EH (cell line): Measurements from ENCODE around the gene PMVK.
A peak's percentile ranks its signal among the peaks of the same experiment; 100 is the strongest.

Experiments
- DNase-seq: peaks from one replicate; pipeline ENCODE4 v3.0.0-alpha.2; 2015; ENCODE audit warnings: low read depth

Gene PMVK

DNA sequence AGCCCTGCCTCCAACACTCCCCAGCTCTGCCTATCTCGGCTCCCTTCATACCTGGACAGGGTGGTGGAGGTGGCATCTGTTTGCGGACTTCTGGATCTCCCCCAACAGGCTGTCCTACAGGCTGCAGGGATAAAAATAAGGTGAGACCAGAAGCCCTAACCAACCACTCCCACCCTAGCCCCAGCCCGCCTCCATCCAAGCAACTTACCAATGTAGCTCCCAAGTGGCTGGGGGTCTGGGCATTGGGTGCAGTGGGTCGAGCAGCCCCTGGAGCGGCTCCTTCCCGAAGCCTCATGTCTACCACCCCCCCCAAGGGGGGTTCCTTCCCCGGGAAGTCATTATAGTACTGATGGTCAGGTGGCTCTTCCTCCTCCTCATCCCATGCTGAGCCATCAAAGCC is 29.6 kb upstream of the PMVK start:
- no peak for DNase-seq

GRCh38 chr1:154964359-154964758 is 27.8 kb upstream of the PMVK start:
- DNase-seq: no peak

DNA sequence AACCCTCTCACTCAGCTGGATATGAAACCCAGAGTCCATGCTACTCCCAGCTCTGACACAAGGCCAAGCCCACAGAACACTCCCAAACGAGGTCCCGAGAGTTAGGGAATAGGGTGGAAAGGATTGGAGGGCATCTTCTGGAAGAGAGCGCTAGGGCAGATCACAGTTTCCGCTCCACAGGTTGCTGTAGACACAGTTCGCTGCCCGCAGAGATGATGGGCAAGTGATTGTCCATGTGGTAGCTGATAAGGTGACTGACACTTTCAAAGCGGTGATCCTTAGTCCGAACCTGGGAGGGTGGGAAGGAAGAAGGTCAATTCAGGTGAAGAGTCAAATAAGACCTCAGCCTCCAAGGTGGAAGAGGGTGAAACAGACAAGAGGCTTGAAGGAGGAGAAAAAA is 27.1 kb upstream of the PMVK start:
- DNase-seq: no peak

- DNase-seq: no peak
These were observed 26.3 kb upstream of the PMVK start for GRCh38 chr1:154962795-154963330.

DNA sequence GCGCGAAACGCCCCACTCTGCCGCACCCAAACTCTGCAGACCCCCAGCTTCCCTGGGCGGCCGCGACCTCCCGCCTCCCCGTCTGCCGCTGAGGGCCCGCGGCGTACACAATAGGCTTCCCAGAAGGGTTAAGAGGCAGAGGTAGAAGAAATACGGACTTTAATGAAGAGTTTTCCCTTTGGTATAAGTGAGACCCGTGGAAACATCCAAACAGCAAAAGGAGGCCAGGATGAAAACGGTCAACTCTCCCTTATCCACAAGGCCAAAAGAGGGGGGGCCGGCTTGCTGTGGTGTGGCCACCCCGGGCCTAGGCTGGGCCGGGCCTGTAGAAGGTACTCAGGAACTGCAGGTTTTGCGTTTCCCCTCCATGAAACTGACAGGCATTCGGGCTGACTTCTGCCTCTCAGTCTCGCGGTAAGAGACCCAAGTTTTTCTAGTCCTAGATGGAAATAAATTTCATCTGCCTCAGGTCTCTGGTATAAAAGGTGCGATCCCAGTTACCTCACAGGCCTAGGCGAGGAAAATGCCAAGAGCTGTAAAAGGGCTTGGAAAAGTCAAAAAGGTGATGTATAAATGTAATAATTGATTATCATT is 25.7 kb upstream of the PMVK start:
- DNase-seq: peak; percentile 39

- peak; percentile 78 for DNase-seq
These were observed 25.0 kb upstream of the PMVK start, which contains the start of gene PYGO2 for GRCh38 chr1:154961207-154962155. Gene PYGO2 (minus strand): TSS chr1:154961782. CDS start chr1:154961576, 206 bp downstream.

DNA sequence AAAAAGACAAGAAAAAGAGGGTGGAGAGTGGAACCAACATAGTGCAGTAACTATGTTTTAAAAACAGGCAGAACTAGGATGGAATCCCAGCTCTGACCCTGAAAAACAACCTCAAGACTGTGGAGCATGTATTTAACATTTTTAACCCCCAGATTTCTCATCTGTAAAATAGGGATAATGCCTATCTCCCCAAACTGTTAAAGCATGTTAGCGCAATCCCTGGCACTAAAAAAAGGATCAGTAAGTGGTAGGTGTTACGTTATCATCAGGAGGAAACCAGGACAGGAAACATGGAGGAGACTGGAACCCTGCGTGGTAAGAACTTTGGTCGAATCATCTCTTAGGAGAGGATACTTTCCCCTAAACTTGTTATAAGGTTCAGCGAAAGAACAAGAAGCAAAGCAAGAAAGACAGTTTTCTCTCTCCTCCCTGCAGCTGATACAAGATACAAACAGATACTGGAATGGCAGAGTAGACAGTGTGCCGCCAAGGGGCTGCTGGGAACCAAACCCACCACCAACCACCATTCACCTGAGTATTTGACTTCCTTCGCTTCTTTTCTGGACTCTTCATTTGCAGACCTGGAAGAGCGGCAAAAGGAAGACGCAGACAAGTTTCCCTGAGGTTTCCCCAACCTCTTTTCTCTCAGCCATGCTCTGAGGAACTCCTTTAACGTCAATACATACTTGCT is 24.1 kb upstream of the PMVK start:
- DNase-seq: no peak

- DNase-seq: no peak
These were observed 22.9 kb upstream of the PMVK start for GRCh38 chr1:154959426-154959780.

DNA sequence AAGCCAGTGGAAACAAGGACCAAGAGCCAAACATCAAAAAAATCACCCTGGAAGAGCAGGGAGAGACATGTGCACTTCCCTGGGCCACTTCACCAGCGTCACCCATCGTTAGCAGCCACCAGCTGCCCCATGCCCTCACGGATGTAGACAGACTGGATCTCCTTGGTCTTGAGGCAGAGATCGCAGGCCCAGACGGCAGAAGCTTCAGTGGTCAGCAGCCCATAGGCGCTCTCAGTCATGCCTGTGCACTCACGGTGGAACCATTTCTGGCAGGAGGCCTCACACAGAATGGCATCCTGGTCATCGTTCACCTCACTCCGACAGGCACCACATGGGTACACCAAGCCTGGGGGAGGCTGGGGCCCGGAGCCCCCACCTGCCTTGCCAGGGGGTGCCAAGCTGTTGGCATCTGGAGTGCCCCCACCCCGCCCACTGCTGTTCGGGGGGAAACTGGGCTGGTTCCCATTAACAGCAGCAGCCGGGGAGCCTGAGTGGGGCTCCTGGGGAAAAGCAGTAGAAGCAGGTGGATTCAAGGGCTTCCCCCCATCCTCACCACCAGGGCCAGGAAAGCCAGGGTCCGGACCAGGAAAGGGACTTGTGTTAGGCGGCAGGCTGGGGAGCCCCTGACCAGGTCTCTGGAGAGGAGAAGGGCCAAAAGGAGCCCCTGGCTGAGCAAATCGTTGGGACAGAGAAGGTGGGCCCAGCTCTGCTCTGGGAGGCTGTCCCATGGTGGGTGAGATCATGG is 22.3 kb upstream of the PMVK start:
- no peak for DNase-seq

DNA sequence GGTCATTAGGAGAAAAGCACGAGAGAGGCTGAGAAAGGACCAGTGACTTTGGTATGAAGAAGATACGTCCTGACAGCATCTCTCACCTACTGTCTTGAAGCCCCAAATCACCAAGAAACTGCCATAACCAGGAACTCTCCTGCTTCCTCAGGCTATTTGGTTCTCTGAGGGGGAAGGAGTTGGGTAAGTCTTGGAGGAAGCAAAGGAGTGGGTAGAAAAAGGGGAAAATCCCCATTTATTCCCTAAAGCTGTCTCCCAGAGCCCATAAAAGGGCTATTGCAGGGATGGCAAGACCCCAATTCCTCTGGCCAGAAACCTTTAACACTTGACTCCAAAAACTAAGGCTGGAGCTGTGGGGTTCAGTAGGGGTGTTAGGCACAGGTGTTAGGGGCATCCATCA is 21.5 kb upstream of the PMVK start:
- DNase-seq: no peak

DNA sequence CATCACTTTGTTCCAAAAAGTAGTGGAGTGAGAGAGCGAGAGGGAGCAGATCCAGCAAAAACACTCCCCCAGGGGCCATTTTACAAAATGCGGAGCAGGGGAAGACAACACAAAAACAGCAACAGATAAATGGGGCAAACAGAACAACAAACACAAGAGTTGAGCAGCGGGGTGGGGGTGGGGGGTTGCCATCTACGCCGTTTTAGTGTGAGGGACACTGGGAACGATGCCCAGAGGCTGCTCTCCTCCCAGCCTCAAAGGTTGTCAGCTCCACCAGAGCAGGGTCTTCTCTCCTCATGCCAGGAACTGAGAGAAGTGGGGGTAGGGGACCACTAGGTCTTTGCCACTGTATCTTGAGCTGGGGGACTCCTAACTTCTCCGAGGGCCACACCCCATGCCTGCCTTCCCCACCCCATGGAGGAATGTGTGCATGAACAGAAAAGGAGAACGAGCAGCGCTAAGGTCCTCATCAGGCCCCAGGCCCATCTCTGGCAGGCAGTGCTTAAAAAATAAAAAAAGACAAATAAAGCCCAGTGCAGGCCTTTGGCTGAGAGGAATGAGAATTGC is 20.7 kb upstream of the PMVK start:
- no peak for DNase-seq

- no peak for DNase-seq
These were observed 20.0 kb upstream of the PMVK start for GRCh38 chr1:154956544-154956941.

GRCh38 chr1:154955718-154956543 is 19.4 kb upstream of the PMVK start, which contains the start of gene PBXIP1:
Gene PBXIP1 (minus strand): TSS chr1:154956099. CDS start chr1:154953721, 2,378 bp downstream.
- DNase-seq: peak; percentile 92

- DNase-seq: peak; percentile 73
These were observed 18.7 kb upstream of the PMVK start for GRCh38 chr1:154955039-154955717.

DNA sequence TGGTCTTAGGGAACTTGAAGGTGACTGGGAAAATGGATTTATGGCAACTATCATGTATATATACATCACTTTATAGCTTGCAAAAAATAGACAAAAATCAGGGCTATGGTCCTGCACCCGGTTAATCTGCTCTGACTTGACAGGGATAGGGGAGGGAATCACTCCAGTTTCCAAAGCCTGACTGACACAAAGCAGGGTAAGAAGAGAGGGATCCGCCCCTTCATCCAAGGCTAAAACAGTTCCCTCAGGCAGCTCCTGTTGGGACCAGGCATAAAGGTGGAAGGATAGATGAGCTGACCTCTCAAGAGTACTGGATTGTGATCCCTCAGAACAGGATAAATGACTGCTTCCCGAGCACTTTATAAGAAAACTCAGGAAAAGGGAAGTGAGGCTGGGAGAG is 18.0 kb upstream of the PMVK start:
- DNase-seq: no peak

GRCh38 chr1:154953611-154954038 is 17.1 kb upstream of the PMVK start:
- DNase-seq: no peak

GRCh38 chr1:154952664-154953063 is 16.1 kb upstream of the PMVK start:
- no peak for DNase-seq

- no peak for DNase-seq
These were observed 15.6 kb upstream of the PMVK start for GRCh38 chr1:154951901-154952657.

DNA sequence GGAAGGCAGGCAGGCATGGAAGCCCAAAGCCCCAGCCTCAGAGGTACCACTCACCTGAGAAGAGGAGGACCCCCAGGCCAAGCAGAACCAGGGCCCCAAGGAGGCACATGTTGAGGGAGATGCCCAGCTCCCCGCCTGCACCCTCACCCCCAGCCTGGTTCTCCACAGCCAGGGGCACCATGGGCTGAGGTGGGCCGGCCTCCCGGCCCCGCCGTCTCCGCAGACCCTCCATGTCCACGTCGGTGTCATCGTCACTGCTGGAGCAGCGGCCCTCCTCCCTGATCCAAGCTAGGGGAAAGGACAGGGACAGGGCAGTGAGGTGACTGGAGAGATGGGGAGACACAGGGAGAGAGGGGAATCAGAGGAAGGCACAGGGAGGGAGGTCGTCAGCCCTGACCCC is 11.6 kb upstream of the PMVK start:
- no peak for DNase-seq
